H1 (cell line): Measurements from ENCODE around the gene KANSL3. TPM values are rescaled to one million over a fixed set of nuclear protein-coding genes. Genes with fewer than 3 reads are reported as not detected.

Source experiments
- CTCF ChIA-PET: fragments of 300-600 bp; sonication (Branson Sonifier 250); formaldehyde crosslinking; loops from one replicate; lab custom pipeline; 2021; ENCODE audit not compliant: partially characterized antibody; lab: Charles Lee
- POLR2A ChIA-PET: fragments of 300-600 bp; sonication (Branson Sonifier 250); formaldehyde crosslinking; loops from one replicate; lab custom pipeline; 2021; ENCODE audit warnings: inconsistent platforms; ENCODE audit not compliant: partially characterized antibody; lab: Charles Lee
- DNase-seq, 2 experiments: peaks; one replicate each; pipeline versions ENCODE4 v3.0.0 to v3.0.0-alpha.2; 2010 to 2022; ENCODE audit warnings: low spot score in 2 of 2, low read depth in 1 of 2, mixed read lengths in 1 of 2
- FAIRE-seq: peaks from 2 replicates; lab custom pipeline; 2011; peaks lifted over from hg19 to GRCh38; lab: Jason Lieb, UNC
- H2AFZ ChIP-seq: 2 replicates; pipeline ENCODE4 v1.8.1; 2012; ENCODE audit warnings: low read length, inconsistent platforms
- H2AK5ac ChIP-seq: 2 replicates; pipeline ENCODE4 v1.6.1; 2013; ENCODE audit warnings: low read depth, low read length
- H2BK120ac ChIP-seq: replicated peaks from 2 replicates; pipeline ENCODE3; 2013; ENCODE audit warnings: low read depth, low read length, inconsistent platforms
- H2BK12ac ChIP-seq: 2 replicates; pipeline ENCODE4 v1.6.1; 2013; ENCODE audit warnings: low read depth, low read length
- H2BK15ac ChIP-seq: 2 replicates; pipeline ENCODE4 v1.6.1; 2013; ENCODE audit warnings: low read length
- H2BK20ac ChIP-seq: 2 replicates; pipeline ENCODE4 v1.6.1; 2013; ENCODE audit warnings: low read length
- H2BK5ac ChIP-seq: 2 replicates; pipeline ENCODE4 v1.6.1; 2013; ENCODE audit warnings: low read depth, low read length
- H3K14ac ChIP-seq: 2 replicates; pipeline ENCODE4 v1.6.1; 2013; ENCODE audit warnings: inconsistent platforms; ENCODE audit not compliant: insufficient read length
- H3K18ac ChIP-seq: 2 replicates; pipeline ENCODE4 v1.6.1; 2013; ENCODE audit warnings: low read length; ENCODE audit errors: extremely low read depth
- H3K23ac ChIP-seq: 2 replicates; pipeline ENCODE4 v1.6.1; 2013; ENCODE audit warnings: inconsistent platforms; ENCODE audit not compliant: insufficient read length
- H3K23me2 ChIP-seq: 2 replicates; pipeline ENCODE4 v1.6.1; 2013; ENCODE audit warnings: low read depth, low read length
- H3K27ac ChIP-seq: 2 replicates; pipeline ENCODE4 v1.6.1; 2011; ENCODE audit warnings: low read depth, low read length, inconsistent platforms
- H3K27me3 ChIP-seq, 4 experiments: replicated peaks in 1 of 4; 1 replicate in 1 of 4; 2 replicates in 3 of 4; pipeline versions ENCODE4 v1.6.1 to v1.8.1; 2011 to 2013; ENCODE audit warnings: low read length in 3 of 4, mild to moderate bottlenecking in 3 of 4, inconsistent platforms in 2 of 4, mixed read lengths in 2 of 4, moderate library complexity in 1 of 4; ENCODE audit not compliant: control insufficient read depth in 3 of 4, insufficient read depth in 3 of 4; ENCODE audit errors: extremely low read depth in 1 of 4
- H3K36me3 ChIP-seq, 4 experiments: 2 replicates each; pipeline versions ENCODE4 v1.6.1 to v1.8.1; 2011 to 2013; ENCODE audit warnings: mild to moderate bottlenecking in 4 of 4, low read length in 3 of 4, moderate library complexity in 2 of 4, control low read depth in 1 of 4, inconsistent platforms in 1 of 4; ENCODE audit not compliant: insufficient read depth in 4 of 4, control insufficient read depth in 2 of 4
- H3K4ac ChIP-seq: replicated peaks from 2 replicates; pipeline ENCODE3; 2013; ENCODE audit warnings: low read length, low read depth, mixed read lengths, inconsistent platforms; ENCODE audit not compliant: insufficient read length
- H3K4me1 ChIP-seq, 4 experiments: replicated peaks in 1 of 4; 1 replicate in 1 of 4; 2 replicates in 3 of 4; pipeline versions ENCODE4 v1.6.1 to v1.8.1; 2011 to 2013; ENCODE audit warnings: low read length in 3 of 4, inconsistent platforms in 2 of 4, mixed read lengths in 1 of 4; ENCODE audit not compliant: insufficient read depth in 4 of 4, control insufficient read depth in 3 of 4
- H3K4me2 ChIP-seq, 2 experiments: 2 replicates each; pipeline versions ENCODE4 v1.6.1 to v1.8.1; 2011 to 2013; ENCODE audit warnings: low read depth in 2 of 2, low read length in 2 of 2, control low read depth in 1 of 2, inconsistent platforms in 1 of 2, mild to moderate bottlenecking in 1 of 2; ENCODE audit not compliant: insufficient read depth in 1 of 2
- H3K4me3 ChIP-seq, 4 experiments: fragments of 200-600, 300-600 bp in 1 of 4; sonication (generic), shearing (Covaris generic), sonication (Bioruptor Twin) in 1 of 4; 2 replicates each; pipeline versions ENCODE4 v1.5.1 to v1.8.1; 2011 to 2016; ENCODE audit warnings: low read length in 4 of 4, low read depth in 3 of 4, control low read depth in 2 of 4, inconsistent platforms in 2 of 4, mild to moderate bottlenecking in 2 of 4, mixed read lengths in 1 of 4, moderate library complexity in 1 of 4; ENCODE audit not compliant: insufficient read depth in 2 of 4; ENCODE audit errors: extremely low read depth in 1 of 4
- H3K56ac ChIP-seq: replicated peaks from 2 replicates; pipeline ENCODE3; 2013; ENCODE audit warnings: low read depth, mild to moderate bottlenecking, mixed read lengths, low read length, inconsistent platforms; ENCODE audit not compliant: insufficient read length
- H3K79me1 ChIP-seq: 2 replicates; pipeline ENCODE4 v1.6.1; 2013; ENCODE audit warnings: low read depth, low read length, control low read depth
- H3K79me2 ChIP-seq, 2 experiments: 2 replicates each; pipeline versions ENCODE4 v1.6.1 to v1.8.1; 2012 to 2013; ENCODE audit warnings: low read length in 2 of 2, mild to moderate bottlenecking in 2 of 2, inconsistent platforms in 1 of 2; ENCODE audit not compliant: insufficient read depth in 2 of 2, control insufficient read depth in 1 of 2
- H3K9ac ChIP-seq, 4 experiments: replicated peaks in 1 of 4; 1 replicate in 1 of 4; 2 replicates in 3 of 4; pipeline versions ENCODE4 v1.6.1 to v1.8.1; 2011 to 2013; ENCODE audit warnings: low read depth in 3 of 4, low read length in 3 of 4, control low read depth in 2 of 4, mild to moderate bottlenecking in 2 of 4, moderate library complexity in 2 of 4, inconsistent platforms in 1 of 4; ENCODE audit errors: extremely low read depth in 1 of 4
- H3K9me3 ChIP-seq, 2 experiments: 2 replicates each; pipeline versions ENCODE4 v1.6.1 to v1.8.1; 2012 to 2013; ENCODE audit warnings: mild to moderate bottlenecking in 2 of 2, moderate library complexity in 2 of 2, control low read depth in 1 of 2, inconsistent platforms in 1 of 2, low read depth in 1 of 2, low read length in 1 of 2, mixed read lengths in 1 of 2; ENCODE audit not compliant: insufficient read depth in 2 of 2
- H4K20me1 ChIP-seq, 2 experiments: replicated peaks in 1 of 2; 2 replicates each; pipeline versions ENCODE3 to v1.8.1; 2011 to 2013; ENCODE audit warnings: inconsistent platforms in 2 of 2, low read length in 2 of 2, mild to moderate bottlenecking in 1 of 2; ENCODE audit not compliant: insufficient read depth in 2 of 2, control insufficient read depth in 1 of 2
- H4K5ac ChIP-seq: 2 replicates; pipeline ENCODE4 v1.6.1; 2013; ENCODE audit warnings: low read length, low read depth, mixed read lengths, inconsistent platforms; ENCODE audit not compliant: insufficient read length
- H4K8ac ChIP-seq: 2 replicates; pipeline ENCODE4 v1.8.0; 2013; ENCODE audit warnings: mild to moderate bottlenecking, moderate library complexity, low read length, inconsistent platforms; ENCODE audit not compliant: insufficient read depth; ENCODE audit errors: extremely low read depth
- H4K91ac ChIP-seq: replicated peaks from 2 replicates; pipeline ENCODE3; 2013; ENCODE audit warnings: low read length, mixed read lengths, inconsistent platforms; ENCODE audit not compliant: insufficient read length
- EGR1 ChIP-seq: IDR thresholded peaks from 2 replicates; pipeline ENCODE4 v1.6.1; 2011; ENCODE audit warnings: low read depth, low read length, borderline replicate concordance
- HDAC6 ChIP-seq: IDR thresholded peaks from one replicate; pipeline ENCODE4 v1.7.1; 2012; ENCODE audit warnings: low read depth, mild to moderate bottlenecking, inconsistent platforms, low read length, moderate library complexity
- PHF8 ChIP-seq: fragments of 200-600 bp; sonication (generic); conservative IDR thresholded peaks from 2 replicates; pipeline ENCODE4 v1.7.1; 2012; ENCODE audit warnings: low read depth, mild to moderate bottlenecking, inconsistent platforms, low read length, moderate library complexity
- SIRT6 ChIP-seq: IDR thresholded peaks from one replicate; pipeline ENCODE4 v1.7.1; 2012; ENCODE audit warnings: low read length, inconsistent platforms
- TEAD4 ChIP-seq: IDR thresholded peaks from 2 replicates; pipeline ENCODE4 v1.6.1; 2012; ENCODE audit warnings: low read depth, low read length, inconsistent platforms, mixed read lengths
- WGBS, 2 experiments: shearing (Covaris generic) in 1 of 2; methylation state at CpG; one replicate each; pipeline versions ENCODE4 v1.1.6 to v1.1.7; 2013 to 2015; ENCODE audit warnings: low lambda C conversion rate in 2 of 2, mixed read lengths in 2 of 2, inconsistent platforms in 1 of 2, low coverage in 1 of 2, missing lambda C conversion rate in 1 of 2; ENCODE audit not compliant: insufficient replicate concordance in 2 of 2, insufficient coverage in 1 of 2, insufficient read length in 1 of 2; ENCODE audit errors: extremely low coverage in 1 of 2, missing lambda C conversion rate in 1 of 2; 5-methylcytosine and 5-hydroxymethylcytosine counted together
- polyA plus RNA-seq, 7 experiments: library from polyadenylated mRNA; depleted of rRNA in 3 of 7; stranded (reverse) in 5 of 7; unstranded in 2 of 7; fragments of >200 nt in 5 of 7; fragments of 200-250 nt in 2 of 7; gene quantifications; 1 replicate in 5 of 7; 2 replicates in 1 of 7; 4 replicates in 1 of 7; pipeline versions ENCODE4 v1.2.1 to v1.2.3, GENCODE V29; 2011 to 2013; ENCODE audit warnings: missing spikeins in 2 of 7, mixed read lengths in 2 of 7
- total RNA-seq: library from RNA; stranded (reverse); fragmentation: NEBNext Ultra II Directional; extraction: Animal tissue kit (Norgen Biotek cat#: 25700); gene quantifications from 2 replicates; pipeline ENCODE4 v1.2.1, GENCODE V29; 2021

Gene KANSL3
- total and polyA plus RNA-seq, 2 of the 8 experiments (the other 6 are each of a cell fraction or from before 2014, with no cell fraction given): 19.8 to 31.4 TPM

DNA sequence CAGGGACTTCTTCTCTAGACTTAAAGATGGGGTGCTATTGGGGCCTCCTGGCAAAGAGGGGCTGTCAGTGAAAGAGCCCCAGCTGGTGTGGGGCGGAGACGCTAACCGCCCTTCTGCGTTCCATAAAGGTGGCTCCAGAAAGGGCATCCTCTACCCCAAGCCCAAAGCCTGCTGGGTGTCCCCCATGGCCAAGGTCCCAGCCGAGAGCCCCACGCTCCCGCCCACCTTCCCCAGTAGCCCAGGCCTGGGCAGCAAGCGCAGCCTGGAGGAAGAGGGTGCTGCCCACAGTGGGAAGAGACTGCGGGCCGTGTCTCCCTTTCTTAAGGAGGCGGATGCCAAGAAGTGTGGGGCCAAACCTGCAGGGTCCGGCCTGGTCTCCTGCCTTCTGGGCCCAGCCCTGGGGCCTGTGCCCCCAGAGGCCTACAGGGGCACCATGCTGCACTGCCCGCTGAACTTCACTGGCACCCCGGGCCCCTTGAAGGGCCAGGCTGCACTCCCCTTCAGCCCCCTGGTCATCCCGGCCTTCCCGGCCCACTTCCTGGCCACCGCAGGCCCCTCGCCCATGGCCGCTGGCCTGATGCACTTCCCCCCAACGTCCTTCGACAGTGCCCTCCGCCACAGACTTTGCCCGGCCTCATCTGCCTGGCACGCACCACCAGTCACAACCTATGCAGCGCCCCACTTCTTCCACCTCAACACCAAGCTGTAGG, 86.4 kb downstream of the KANSL3 start:
- Histone ChIP-seq H3K18ac (no peak overlapping the region), H3K9me3 (no peaks in the 10 kb centered on the region), H3K79me1 (no peaks in the 10 kb centered on the region), H3K4ac (no peak overlapping the region), H3K14ac (no peak overlapping the region), H4K91ac (no peak overlapping the region), H2AFZ (no peak overlapping the region), H3K23ac (no peak overlapping the region), H2BK12ac (no peak overlapping the region), H4K20me1 (peaks cover 0 to 2% of the 10 kb centered on the region in 2 experiments), H3K4me1 (peaks cover 2 to 24% (median 8%) of the 10 kb centered on the region in 4 experiments; a peak in 6 of 7 replicates), H2BK120ac (no peak overlapping the region), H3K79me2 (no peaks in the 10 kb centered on the region), H3K4me2 (no peak overlapping the region), H3K9ac (no peak overlapping the region), H4K5ac (no peak overlapping the region), H2BK5ac (no peak overlapping the region), H2BK15ac (no peak overlapping the region), H3K4me3 (no peak overlapping the region), H4K8ac (peak overlapping the region; percentile 1; the same call in 1 of the 2 replicates), H3K27me3 (peaks cover 0 to 2% (median 0%) of the 10 kb centered on the region in 4 experiments; a peak in 3 of 7 replicates), H2AK5ac (no peak overlapping the region), H3K56ac (no peak overlapping the region), H3K27ac (no peak overlapping the region), H3K36me3 (no peaks in the 10 kb centered on the region), H2BK20ac (no peak overlapping the region), H3K23me2 (0 out of 2 replicates have a peak, but pooled peaks cover 1% of the 10 kb centered on the region)
- WGBS, 2 experiments: 92% methylated on average over 22 of the region's 25 CpGs; no CpG with 5 or more reads in 1 of the 2 experiments
- no peak for DNase-seq
- ChIA-PET POLR2A (interaction anchor here (5.4 kb wide), 1 partner anchor 13 kb away, joined by 33 read pairs; the partner anchor contains the start of gene ARID5A), CTCF (interaction anchor here (0.7 to 13.1 kb wide), 10 partner anchors 8 to 239 kb away, joined by 3 to 361 read pairs (median 3); partner anchors contain the start of gene ARID5A)
- FAIRE-seq: no peak
- TF ChIP-seq TEAD4: no peak
- TF ChIP-seq PHF8: no peak
- no peak for TF ChIP-seq HDAC6
- no peak for TF ChIP-seq EGR1
- TF ChIP-seq SIRT6: no peak
- TF ChIP-seq, all 59 proteins: peak for 0
